Measurements from ENCODE around the gene FADS3.

The FADS3 gene

GRCh38 chr11:61841636-61842527, 49.5 kb downstream of the FADS3 start:
- no peak overlapping the region for H3K27ac Mint-ChIP-seq
- H3K36me3 Mint-ChIP-seq (ENCODE audit: low read depth) = peaks cover 70% of the 10 kb centered on the region
- no peak for TF ChIP-seq CTCF (IDR thresholded peaks at IDR 0.05; ENCODE audit: unreplicated experiment in 3 of 3)
- peaks cover 10% of the 10 kb centered on the region for H3K4me1 Mint-ChIP-seq
- no peak overlapping the region for H3K4me3 Mint-ChIP-seq
- H3K9me3 Mint-ChIP-seq = no peaks in the 10 kb centered on the region
- H3K27me3 Mint-ChIP-seq (ENCODE audit: low read depth) = no peaks in the 10 kb centered on the region

- Mint-ChIP-seq H3K27ac (no peak overlapping the region), H3K4me3 (no peak overlapping the region)
Measured at GRCh38 chr11:61840371-61840770, 51.0 kb downstream of the FADS3 start.

GRCh38 chr11:61839742-61840141, 51.6 kb downstream of the FADS3 start:
- TF ChIP-seq CTCF (IDR thresholded peaks at IDR 0.05; ENCODE audit: unreplicated experiment in 3 of 3) = no peak
- Mint-ChIP-seq H3K27me3 (ENCODE audit: low read depth) (no peaks in the 10 kb centered on the region), H3K4me3 (no peak overlapping the region), H3K36me3 (ENCODE audit: low read depth) (peaks cover 61% of the 10 kb centered on the region), H3K9me3 (no peaks in the 10 kb centered on the region), H3K27ac (no peak overlapping the region), H3K4me1 (peaks cover 9% of the 10 kb centered on the region)

More at GRCh38 chr11:61840371-61840770, 51.0 kb downstream of the FADS3 start:
- TF ChIP-seq CTCF (IDR thresholded peaks at IDR 0.05; ENCODE audit: unreplicated experiment in 3 of 3) = no peak
- Mint-ChIP-seq H3K4me1 (peaks cover 5% of the 10 kb centered on the region), H3K36me3 (ENCODE audit: low read depth) (peaks cover 65% of the 10 kb centered on the region), H3K27me3 (ENCODE audit: low read depth) (no peaks in the 10 kb centered on the region), H3K9me3 (no peaks in the 10 kb centered on the region)

- Mint-ChIP-seq H3K27me3 (ENCODE audit: low read depth) (no peaks in the 10 kb centered on the region), H3K36me3 (ENCODE audit: low read depth) (peaks cover 62% of the 10 kb centered on the region), H3K27ac (peak overlapping the region in 1 of 3 experiments; percentile 51), H3K9me3 (no peaks in the 10 kb centered on the region), H3K4me1 (peaks cover 12% of the 10 kb centered on the region), H3K4me3 (no peak overlapping the region)
- no peak for TF ChIP-seq CTCF (IDR thresholded peaks at IDR 0.05; ENCODE audit: unreplicated experiment in 3 of 3)
Measured at GRCh38 chr11:61838921-61839320, 52.4 kb downstream of the FADS3 start.

- Mint-ChIP-seq H3K36me3 (ENCODE audit: low read depth) (peaks cover 66% of the 10 kb centered on the region), H3K27ac (peak overlapping the region in 1 of 3 experiments; percentile 51), H3K4me1 (peaks cover 16% of the 10 kb centered on the region), H3K27me3 (ENCODE audit: low read depth) (no peaks in the 10 kb centered on the region), H3K9me3 (no peaks in the 10 kb centered on the region), H3K4me3 (no peak overlapping the region)
- no peak for TF ChIP-seq CTCF (IDR thresholded peaks at IDR 0.05; ENCODE audit: unreplicated experiment in 3 of 3)
Measured at GRCh38 chr11:61838501-61838900, 52.8 kb downstream of the FADS3 start.

All from nephron (organoid).